Endothelial cell (in vitro differentiated cells): ENCODE data around the gene ACBD6. TPM values are rescaled to one million over a fixed set of nuclear protein-coding genes. Genes with fewer than 3 reads are reported as not detected.

ENCODE experiments used
- DNase-seq: peaks from one replicate; pipeline ENCODE4 v3.0.0; 2021; ENCODE audit warnings: low spot score
- H3K27ac Mint-ChIP-seq: one replicate; pipeline ENCODE4 v1.8.0; 2021; ENCODE audit warnings: mixed read lengths, inconsistent platforms; ENCODE audit not compliant: unreplicated experiment
- H3K27me3 Mint-ChIP-seq: one replicate; pipeline ENCODE4 v1.8.0; 2021; ENCODE audit warnings: mild to moderate bottlenecking, moderate library complexity, mixed read lengths, inconsistent platforms; ENCODE audit not compliant: unreplicated experiment
- H3K36me3 Mint-ChIP-seq: one replicate; pipeline ENCODE4 v1.8.0; 2021; ENCODE audit warnings: mild to moderate bottlenecking, low read depth, mixed read lengths, inconsistent platforms; ENCODE audit not compliant: unreplicated experiment
- H3K4me1 Mint-ChIP-seq: one replicate; pipeline ENCODE4 v1.8.0; 2021; ENCODE audit warnings: mild to moderate bottlenecking, mixed read lengths, inconsistent platforms; ENCODE audit not compliant: unreplicated experiment
- H3K4me3 Mint-ChIP-seq: one replicate; pipeline ENCODE4 v1.8.0; 2021; ENCODE audit warnings: mild to moderate bottlenecking, mixed read lengths, inconsistent platforms; ENCODE audit not compliant: unreplicated experiment
- H3K9me3 Mint-ChIP-seq: one replicate; pipeline ENCODE4 v1.8.0; 2021; ENCODE audit warnings: mixed read lengths, inconsistent platforms; ENCODE audit not compliant: unreplicated experiment
- total RNA-seq: library from RNA; stranded (reverse); fragmentation: NEBNext Ultra II Directional; extraction: Animal tissue kit (Norgen Biotek cat#: 25700); gene quantifications from one replicate; pipeline ENCODE4 v1.2.1, GENCODE V29; 2021; ENCODE audit not compliant: unreplicated experiment
- TF ChIP-seq, protein P1 (sequence below): fragments of 200-600 bp; sonication (generic); IDR thresholded peaks from one replicate; pipeline ENCODE4 v1.5.0; 2021; ENCODE audit warnings: antibody characterized with exemption; ENCODE audit not compliant: unreplicated experiment

The ACBD6 gene
- total RNA-seq, 1 donor from 2014 or later: 46.5 TPM

DNA sequence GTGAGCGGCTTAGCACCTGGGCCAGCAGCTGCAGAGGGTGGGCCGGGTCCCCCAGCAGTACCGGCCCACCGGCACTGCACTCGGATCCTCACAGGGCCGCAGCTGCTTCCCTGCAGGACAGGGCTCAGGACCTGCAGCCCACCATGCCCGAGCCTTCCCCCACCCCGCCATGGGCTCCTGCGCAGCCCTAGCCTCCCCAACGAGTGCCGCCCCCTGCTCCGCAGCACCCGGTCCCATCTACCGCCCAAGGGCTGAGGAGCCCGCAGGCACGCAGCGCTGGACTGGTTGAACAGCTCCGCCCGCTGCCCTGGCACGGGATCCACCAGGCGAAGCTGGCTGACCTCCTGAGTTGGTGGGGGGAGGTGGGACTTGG lies 6.3 kb upstream of the ACBD6 start:
- Mint-ChIP-seq H3K27me3 (peaks cover 1% of the 10 kb centered on the region), H3K9me3 (no peaks in the 10 kb centered on the region), H3K36me3 (no peaks in the 10 kb centered on the region), H3K4me1 (peaks cover 9% of the 10 kb centered on the region), H3K4me3 (no peak overlapping the region), H3K27ac (no peak overlapping the region)
- DNase-seq: no peak
- TF ChIP-seq, protein P1, sequence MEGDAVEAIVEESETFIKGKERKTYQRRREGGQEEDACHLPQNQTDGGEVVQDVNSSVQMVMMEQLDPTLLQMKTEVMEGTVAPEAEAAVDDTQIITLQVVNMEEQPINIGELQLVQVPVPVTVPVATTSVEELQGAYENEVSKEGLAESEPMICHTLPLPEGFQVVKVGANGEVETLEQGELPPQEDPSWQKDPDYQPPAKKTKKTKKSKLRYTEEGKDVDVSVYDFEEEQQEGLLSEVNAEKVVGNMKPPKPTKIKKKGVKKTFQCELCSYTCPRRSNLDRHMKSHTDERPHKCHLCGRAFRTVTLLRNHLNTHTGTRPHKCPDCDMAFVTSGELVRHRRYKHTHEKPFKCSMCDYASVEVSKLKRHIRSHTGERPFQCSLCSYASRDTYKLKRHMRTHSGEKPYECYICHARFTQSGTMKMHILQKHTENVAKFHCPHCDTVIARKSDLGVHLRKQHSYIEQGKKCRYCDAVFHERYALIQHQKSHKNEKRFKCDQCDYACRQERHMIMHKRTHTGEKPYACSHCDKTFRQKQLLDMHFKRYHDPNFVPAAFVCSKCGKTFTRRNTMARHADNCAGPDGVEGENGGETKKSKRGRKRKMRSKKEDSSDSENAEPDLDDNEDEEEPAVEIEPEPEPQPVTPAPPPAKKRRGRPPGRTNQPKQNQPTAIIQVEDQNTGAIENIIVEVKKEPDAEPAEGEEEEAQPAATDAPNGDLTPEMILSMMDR: no peak

DNA sequence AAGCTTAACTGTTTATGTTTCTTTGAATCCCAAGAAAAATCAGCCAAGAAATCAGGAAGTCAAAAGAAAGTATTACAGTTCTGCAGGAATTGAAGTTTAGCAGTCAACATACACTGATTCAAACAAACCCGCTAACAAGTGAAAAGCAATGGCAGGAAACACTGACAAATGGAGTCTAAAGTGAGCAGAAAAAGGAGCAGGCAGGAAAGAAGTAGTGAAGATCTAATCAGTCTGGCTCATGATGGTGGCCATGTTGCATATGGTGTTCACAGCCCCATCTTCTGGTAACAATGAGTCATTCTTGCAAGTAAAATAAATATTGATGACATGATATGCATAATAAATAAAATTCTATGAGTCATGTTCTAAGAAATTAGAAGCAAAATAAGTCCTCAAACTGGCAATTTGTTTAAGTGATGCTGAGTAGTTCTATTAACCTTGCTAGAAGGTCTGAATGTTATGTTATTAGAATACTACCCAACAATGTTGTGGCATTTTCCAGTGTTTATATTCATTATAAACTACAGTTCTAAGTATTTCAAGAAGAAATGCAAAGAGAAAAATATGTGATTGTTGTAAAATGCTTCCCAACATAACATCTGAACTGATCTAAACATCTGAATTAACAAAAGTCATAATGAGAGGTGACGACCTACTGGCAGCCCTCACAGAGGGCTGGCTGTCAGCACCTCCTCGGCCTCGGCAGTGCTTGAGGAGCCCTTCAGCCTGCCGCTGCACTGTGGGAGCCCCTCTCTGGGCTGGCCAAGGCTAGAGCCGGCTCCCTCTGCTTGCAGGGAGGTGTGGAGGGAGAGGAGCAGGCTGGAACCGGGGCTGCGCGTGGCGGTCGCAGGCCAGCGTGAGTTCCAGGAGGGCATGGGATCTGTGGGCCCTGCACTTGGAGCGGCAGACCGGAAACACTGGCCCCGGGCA lies 5.7 kb upstream of the ACBD6 start:
- H3K27me3 Mint-ChIP-seq: peaks cover 1% of the 10 kb centered on the region
- TF ChIP-seq, protein P1: no peak
- H3K9me3 Mint-ChIP-seq: no peaks in the 10 kb centered on the region
- H3K27ac Mint-ChIP-seq: no peak overlapping the region
- peaks cover 14% of the 10 kb centered on the region for H3K4me1 Mint-ChIP-seq
- DNase-seq: no peak
- H3K36me3 Mint-ChIP-seq: no peaks in the 10 kb centered on the region
- H3K4me3 Mint-ChIP-seq: no peak overlapping the region

DNA sequence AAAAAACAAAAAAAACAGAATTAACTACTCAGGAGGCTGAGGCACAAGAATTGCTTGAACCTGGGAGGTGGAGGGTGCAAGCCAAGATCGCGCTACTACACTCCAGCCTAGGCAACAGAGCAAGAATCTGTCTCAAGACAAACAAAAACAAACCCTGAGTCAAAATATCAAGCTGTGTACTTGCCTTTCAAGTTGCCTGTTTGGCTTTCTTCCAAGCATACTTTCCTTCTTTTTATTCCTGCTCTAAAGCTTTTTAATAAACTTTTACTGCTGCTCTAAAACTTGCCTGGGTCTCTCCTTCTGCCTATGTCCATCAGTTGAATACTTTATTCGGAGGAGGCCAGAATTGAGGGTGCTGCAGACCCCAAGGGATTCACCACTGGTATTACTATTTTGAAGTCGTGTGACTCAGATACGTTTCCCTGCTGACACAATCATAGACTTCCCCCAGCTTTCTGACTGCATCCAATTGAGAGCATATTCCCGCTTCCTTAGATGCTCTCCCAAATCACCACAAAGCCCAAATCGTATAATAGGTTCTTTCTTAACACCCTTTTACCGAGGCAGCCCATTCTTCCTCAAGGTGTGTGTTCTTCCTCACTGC lies 3.5 kb upstream of the ACBD6 start:
- TF ChIP-seq, protein P1: no peak
- H3K4me1 Mint-ChIP-seq: peaks cover 28% of the 10 kb centered on the region
- no peak overlapping the region for H3K4me3 Mint-ChIP-seq
- no peak for DNase-seq
- no peaks in the 10 kb centered on the region for H3K9me3 Mint-ChIP-seq
- no peak overlapping the region for H3K27ac Mint-ChIP-seq
- no peaks in the 10 kb centered on the region for H3K36me3 Mint-ChIP-seq
- H3K27me3 Mint-ChIP-seq: peaks cover 1% of the 10 kb centered on the region

DNA sequence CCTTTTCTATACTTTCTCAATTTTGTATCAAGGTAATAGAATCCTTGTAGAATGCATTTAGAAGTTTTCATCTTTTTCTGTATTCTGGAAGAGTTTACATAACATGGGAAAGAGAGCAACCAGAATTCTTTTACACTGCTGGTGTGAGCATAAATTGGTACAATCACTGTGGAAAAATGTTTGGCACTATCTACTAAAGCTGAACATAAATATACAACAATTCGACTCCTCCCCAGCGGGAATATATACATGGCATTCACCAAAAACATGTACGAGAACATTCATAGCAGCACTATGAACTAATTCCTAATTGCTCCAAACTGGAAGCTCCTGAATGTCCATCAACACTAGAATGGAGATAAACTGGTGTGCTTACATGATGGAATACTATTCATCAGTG lies 1.8 kb upstream of the ACBD6 start:
- no peaks in the 10 kb centered on the region for H3K36me3 Mint-ChIP-seq
- H3K27ac Mint-ChIP-seq: peak overlapping the region; percentile 37
- no peaks in the 10 kb centered on the region for H3K9me3 Mint-ChIP-seq
- peaks cover 29% of the 10 kb centered on the region for H3K4me1 Mint-ChIP-seq
- H3K4me3 Mint-ChIP-seq: no peak overlapping the region
- DNase-seq: no peak
- TF ChIP-seq, protein P1: no peak
- peaks cover 1% of the 10 kb centered on the region for H3K27me3 Mint-ChIP-seq
